Vagina (tissue), 2 donors: ENCODE measurements around the gene PNPLA8. TPM values are rescaled to one million over a fixed set of nuclear protein-coding genes. Genes with fewer than 3 reads are reported as not detected.

Source experiments
- DNase-seq, 2 donors: peaks; one replicate each; pipeline ENCODE4 v3.0.0-alpha.2; 2017; ENCODE audit errors: extremely low spot score in 2 of 2
- H3K27ac ChIP-seq: fragments of 200-600 bp; sonication (generic); one replicate; pipeline ENCODE4 v1.5.1; 2019
- H3K27me3 ChIP-seq: fragments of 200-600 bp; sonication (generic); one replicate; pipeline ENCODE4 v1.5.1; 2019
- H3K36me3 ChIP-seq, 2 donors: fragments of 200-600 bp; sonication (generic); one replicate each; pipeline ENCODE4 v1.5.1; 2017 to 2019
- H3K4me1 ChIP-seq: fragments of 200-600 bp; sonication (generic); one replicate; pipeline ENCODE4 v1.5.1; 2019
- H3K4me3 ChIP-seq, 2 donors: fragments of 200-600 bp; sonication (generic); 1 replicate in 1 of 2; 2 replicates in 1 of 2; pipeline ENCODE4 v1.5.1; 2016 to 2019
- H3K9me3 ChIP-seq: fragments of 200-600 bp; sonication (generic); one replicate; pipeline ENCODE4 v1.5.1; 2019
- POLR2A ChIP-seq, 2 donors: fragments of 450-650 bp; IDR thresholded peaks; one replicate each; pipeline ENCODE4 v1.6.1; 2017; ENCODE audit warnings: antibody characterized with exemption in 2 of 2, mild to moderate bottlenecking in 2 of 2, moderate library complexity in 2 of 2
- POLR2AphosphoS5 ChIP-seq, 2 donors: sonication (generic); formaldehyde crosslinking; IDR thresholded peaks; one replicate each; pipeline ENCODE4 v1.9.0; 2017; ENCODE audit warnings: antibody characterized with exemption in 2 of 2, mild to moderate bottlenecking in 2 of 2, low read depth in 1 of 2; ENCODE audit not compliant: insufficient read depth in 1 of 2
- intact Hi-C: fragments of 100-400 bp; cut with DNase I; formaldehyde crosslinking; loops from one replicate; pipeline ENCODE4 v1.15.1; 2023
- total RNA-seq: library from RNA; depleted of rRNA; stranded (reverse); fragments of >200 nt; gene quantifications from one replicate; pipeline ENCODE4 v1.2.3, GENCODE V29; 2016
- TF ChIP-seq, protein P1 (sequence below), 3 experiments: fragments of 450-650 bp in 2 of 3; fragments of 200-600 bp in 1 of 3; sonication (generic) in 1 of 3; IDR thresholded peaks; one replicate each; pipeline ENCODE4 v1.5.1; 2017 to 2019; ENCODE audit warnings: antibody characterized with exemption in 3 of 3, mild to moderate bottlenecking in 2 of 3, moderate library complexity in 2 of 3

The PNPLA8 gene
- total RNA-seq, 1 donor from 2014 or later: 18.7 TPM

DNA sequence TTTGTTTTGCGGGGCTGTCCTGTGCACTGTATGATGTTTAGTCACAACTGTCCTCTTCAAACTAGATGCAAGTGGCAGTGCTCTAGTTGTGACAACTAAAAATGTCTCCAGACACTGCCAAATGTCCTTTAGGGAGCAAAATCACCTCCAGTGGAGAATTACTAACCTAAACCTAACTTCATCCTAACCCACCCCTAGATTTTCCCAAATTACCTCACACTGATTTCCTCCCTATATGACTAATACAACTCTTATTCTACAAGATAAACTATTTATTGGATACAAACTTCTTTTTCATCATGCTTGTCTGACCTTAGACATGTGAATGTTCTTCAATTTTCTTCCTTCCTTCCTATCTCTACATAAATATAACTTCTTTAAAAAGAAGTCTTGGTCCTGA lies 26.4 kb downstream of the PNPLA8 start:
- TF ChIP-seq, protein P1, sequence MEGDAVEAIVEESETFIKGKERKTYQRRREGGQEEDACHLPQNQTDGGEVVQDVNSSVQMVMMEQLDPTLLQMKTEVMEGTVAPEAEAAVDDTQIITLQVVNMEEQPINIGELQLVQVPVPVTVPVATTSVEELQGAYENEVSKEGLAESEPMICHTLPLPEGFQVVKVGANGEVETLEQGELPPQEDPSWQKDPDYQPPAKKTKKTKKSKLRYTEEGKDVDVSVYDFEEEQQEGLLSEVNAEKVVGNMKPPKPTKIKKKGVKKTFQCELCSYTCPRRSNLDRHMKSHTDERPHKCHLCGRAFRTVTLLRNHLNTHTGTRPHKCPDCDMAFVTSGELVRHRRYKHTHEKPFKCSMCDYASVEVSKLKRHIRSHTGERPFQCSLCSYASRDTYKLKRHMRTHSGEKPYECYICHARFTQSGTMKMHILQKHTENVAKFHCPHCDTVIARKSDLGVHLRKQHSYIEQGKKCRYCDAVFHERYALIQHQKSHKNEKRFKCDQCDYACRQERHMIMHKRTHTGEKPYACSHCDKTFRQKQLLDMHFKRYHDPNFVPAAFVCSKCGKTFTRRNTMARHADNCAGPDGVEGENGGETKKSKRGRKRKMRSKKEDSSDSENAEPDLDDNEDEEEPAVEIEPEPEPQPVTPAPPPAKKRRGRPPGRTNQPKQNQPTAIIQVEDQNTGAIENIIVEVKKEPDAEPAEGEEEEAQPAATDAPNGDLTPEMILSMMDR (IDR thresholded peaks at IDR 0.05): no peak
- TF ChIP-seq POLR2AphosphoS5 (IDR thresholded peaks at IDR 0.05; ENCODE audit: insufficient read depth in 1 of 2, low read depth in 1 of 2) (no peak), POLR2A (IDR thresholded peaks at IDR 0.05) (no peak)
- intact Hi-C loops: loop anchor here (5.0 kb wide), 1 partner anchor 317 kb away; no protein-coding TSS in a partner anchor
- Histone ChIP-seq H3K9me3 (no peaks in the 10 kb centered on the region), H3K36me3 (peaks cover 0 to 21% of the 10 kb centered on the region in 2 donors), H3K4me3 (no peak overlapping the region), H3K27ac (no peak overlapping the region), H3K27me3 (no peaks in the 10 kb centered on the region), H3K4me1 (no peaks in the 10 kb centered on the region)
- no peak for DNase-seq

DNA sequence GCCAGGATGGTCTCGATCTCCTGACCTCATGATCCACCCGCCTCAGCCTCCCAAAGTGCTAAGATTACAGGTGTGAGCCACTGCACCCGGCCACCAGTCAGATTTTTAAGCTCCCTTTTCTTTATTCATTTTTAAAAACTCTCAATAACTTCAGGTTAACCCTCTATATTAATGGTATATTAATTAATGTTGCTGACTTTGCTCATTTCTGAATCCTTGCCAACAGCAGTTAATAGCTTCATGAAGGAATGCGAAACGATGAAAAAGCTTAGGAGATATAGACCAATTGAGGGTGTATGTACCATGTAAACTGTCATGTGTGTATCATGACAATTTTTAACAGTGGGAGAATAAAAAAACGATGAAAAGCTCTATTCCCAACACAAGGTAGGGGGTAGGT lies 27.5 kb downstream of the PNPLA8 start:
- no peak for DNase-seq
- H3K4me3 ChIP-seq: no peak overlapping the region
- intact Hi-C loops: loop anchor here (5.0 kb wide), 1 partner anchor 316 kb away; no protein-coding TSS in a partner anchor
- H3K36me3 ChIP-seq: peaks cover 0 to 21% of the 10 kb centered on the region in 2 donors
- no peaks in the 10 kb centered on the region for H3K4me1 ChIP-seq
- no peaks in the 10 kb centered on the region for H3K9me3 ChIP-seq
- no peaks in the 10 kb centered on the region for H3K27me3 ChIP-seq
- no peak overlapping the region for H3K27ac ChIP-seq
- TF ChIP-seq POLR2AphosphoS5 (IDR thresholded peaks at IDR 0.05; ENCODE audit: insufficient read depth in 1 of 2, low read depth in 1 of 2) (no peak), POLR2A (IDR thresholded peaks at IDR 0.05) (no peak)
- TF ChIP-seq, protein P1 (IDR thresholded peaks at IDR 0.05): no peak

DNA sequence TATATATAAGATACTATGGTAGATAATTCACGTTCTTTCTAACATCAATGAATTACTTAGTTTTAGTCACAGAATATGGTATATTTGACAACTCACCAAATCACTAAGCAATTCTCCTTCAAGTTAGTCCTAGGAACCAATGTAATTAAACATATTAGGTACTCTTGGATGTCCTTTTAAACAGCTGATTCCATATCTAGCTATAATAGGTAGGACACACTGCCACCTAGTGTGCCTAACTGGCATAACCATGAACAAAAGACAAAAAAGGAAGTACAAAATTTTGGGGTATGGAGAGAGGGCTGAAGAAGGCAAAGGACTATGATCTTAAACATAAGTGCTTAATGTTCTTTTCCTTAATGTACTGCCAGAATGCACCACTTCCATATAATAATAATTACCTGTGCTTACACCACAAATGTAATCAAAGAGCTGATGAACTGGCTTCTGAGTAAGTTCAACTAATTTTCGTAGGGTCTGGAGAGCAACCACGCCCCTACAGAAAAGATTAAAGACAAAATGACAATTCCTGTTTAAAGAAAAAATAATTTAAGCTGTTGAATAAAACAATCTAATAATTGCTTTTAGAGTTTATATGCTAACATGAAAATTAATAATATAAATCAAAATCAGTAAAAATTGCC lies 28.7 kb downstream of the PNPLA8 start:
- H3K27ac ChIP-seq: no peak overlapping the region
- no peak overlapping the region for H3K4me3 ChIP-seq
- intact Hi-C loops: loop anchor here (5.0 kb wide), 1 partner anchor 315 kb away; no protein-coding TSS in a partner anchor
- H3K36me3 ChIP-seq: peaks cover 0 to 18% of the 10 kb centered on the region in 2 donors
- no peaks in the 10 kb centered on the region for H3K9me3 ChIP-seq
- H3K4me1 ChIP-seq: no peaks in the 10 kb centered on the region
- no peak for DNase-seq
- no peak for TF ChIP-seq POLR2A (IDR thresholded peaks at IDR 0.05)
- TF ChIP-seq, protein P1 (IDR thresholded peaks at IDR 0.05): peak; percentile 57 to 75 (median 61)
- H3K27me3 ChIP-seq: no peaks in the 10 kb centered on the region

DNA sequence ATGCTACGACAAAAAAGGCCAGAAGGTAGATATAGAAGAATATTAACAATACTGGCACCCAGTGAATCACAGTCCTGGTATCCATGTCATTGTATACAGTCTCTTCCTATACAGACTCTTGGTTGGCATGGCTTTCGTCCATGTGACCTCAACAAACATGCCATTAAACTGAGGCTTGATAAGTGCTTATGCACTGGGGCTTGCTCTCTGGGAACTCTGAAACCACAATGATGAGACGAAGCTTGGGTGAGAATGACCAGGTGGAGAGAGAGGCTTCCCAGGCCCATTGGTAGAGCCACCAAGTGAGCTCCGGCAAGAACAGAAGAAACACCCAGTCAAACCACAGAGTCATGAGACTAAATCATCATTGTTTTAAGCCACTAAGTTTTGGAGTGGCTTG lies 33.2 kb downstream of the PNPLA8 start:
- Histone ChIP-seq H3K36me3 (peaks cover 0 to 23% of the 10 kb centered on the region in 2 donors), H3K4me3 (no peak overlapping the region)
- intact Hi-C loops: no loop called here

More for the DNA sequence above, 33.2 kb downstream of the PNPLA8 start:
- Histone ChIP-seq H3K27me3 (no peaks in the 10 kb centered on the region), H3K4me1 (no peaks in the 10 kb centered on the region), H3K27ac (no peak overlapping the region), H3K9me3 (no peaks in the 10 kb centered on the region)
- TF ChIP-seq, protein P1 (IDR thresholded peaks at IDR 0.05): no peak
- no peak for TF ChIP-seq POLR2A (IDR thresholded peaks at IDR 0.05)
- no peak for DNase-seq
